Activated CD4-positive, alpha-beta T cell treated with anti-CD3 and anti-CD28 coated beads, Interleukin-2, amount 50 U/mL, for 16 hours (primary cell): ENCODE data around the gene RGS21.
"Not testable (repeated sequence)": the region's sequence is repeated elsewhere in the genome, so short reads cannot be mapped to it uniquely, and the experiment has no call there.

Experiments
- DNase-seq: peaks from one replicate; pipeline ENCODE4 v3.0.0-alpha.2; 2020

RGS21 gene, protein sequence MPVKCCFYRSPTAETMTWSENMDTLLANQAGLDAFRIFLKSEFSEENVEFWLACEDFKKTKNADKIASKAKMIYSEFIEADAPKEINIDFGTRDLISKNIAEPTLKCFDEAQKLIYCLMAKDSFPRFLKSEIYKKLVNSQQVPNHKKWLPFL

DNA sequence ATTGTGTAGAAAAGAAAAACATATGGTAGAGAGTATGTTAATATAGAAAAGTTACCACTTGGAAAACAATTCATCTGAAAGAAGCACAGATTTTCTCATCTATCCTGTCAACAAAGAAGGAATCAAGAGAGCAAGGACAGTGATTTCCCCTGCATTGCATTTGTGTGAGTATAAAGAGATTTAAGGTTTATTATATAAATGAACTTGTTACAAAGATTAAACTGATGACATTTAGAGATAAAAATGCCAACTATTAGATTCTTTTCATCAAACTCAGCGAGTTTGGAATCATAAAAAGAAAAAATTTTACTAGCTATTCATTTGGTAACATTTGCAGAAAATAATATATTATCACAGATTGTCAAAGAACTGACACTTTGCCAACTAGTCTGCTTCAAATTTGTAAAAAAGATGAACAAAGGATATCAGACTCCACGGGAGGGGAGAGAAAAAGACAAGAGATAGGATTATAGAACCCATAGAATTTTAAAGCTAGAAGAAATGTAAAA is at the start of gene RGS21:
RGS21 (plus strand) TSS at position 51 of the 509 bp plus-strand sequence. CDS start 26,045 bp downstream, outside the sequence.
- no peak for DNase-seq

DNA sequence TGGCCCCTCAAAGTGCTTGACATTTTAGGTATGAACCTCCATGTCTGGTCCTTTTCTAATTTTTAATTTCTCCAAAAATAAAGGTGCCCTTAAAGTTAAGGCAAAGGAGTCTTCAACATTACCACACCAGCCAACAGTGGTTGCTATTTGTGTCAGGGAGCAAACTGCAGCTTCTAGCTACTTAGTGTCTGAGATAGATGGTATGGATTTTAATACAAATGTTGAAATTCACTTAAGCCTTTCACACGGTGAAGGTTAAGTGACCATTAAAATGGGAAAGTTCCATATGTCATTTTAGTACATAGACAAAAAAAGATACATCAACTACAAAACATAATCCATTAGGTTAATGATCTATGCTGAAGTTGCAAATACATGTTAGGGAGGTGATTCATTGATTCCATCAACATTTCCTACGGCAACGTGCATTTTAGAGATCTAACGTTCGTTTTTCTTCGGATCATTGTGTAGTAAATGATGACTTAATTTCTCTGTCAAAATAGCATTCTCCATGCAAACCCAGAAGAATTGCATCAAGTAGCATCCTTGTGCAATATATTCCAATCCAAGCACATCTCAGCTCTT is 48.2 kb upstream of the RGS21 start:
- DNase-seq, result no peak

DNA sequence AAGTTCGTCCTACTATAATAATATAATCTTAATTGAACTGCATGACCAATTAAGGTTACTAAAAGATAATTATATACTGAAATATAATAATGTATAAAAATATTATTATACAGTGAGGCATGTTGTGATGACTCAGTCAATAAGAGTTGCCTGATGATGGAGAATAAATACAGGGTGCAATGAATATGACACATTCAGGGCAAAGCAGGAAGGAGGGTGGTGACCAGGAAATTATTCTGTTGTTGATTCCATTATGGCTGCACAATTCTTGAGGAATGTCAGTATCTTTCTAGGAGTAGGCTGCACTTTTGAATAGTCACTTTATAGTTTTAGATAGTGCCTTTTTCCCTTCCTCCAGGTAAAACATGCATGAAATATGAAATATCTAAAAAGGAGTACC is 46.4 kb upstream of the RGS21 start:
- DNase-seq, result no peak

DNA sequence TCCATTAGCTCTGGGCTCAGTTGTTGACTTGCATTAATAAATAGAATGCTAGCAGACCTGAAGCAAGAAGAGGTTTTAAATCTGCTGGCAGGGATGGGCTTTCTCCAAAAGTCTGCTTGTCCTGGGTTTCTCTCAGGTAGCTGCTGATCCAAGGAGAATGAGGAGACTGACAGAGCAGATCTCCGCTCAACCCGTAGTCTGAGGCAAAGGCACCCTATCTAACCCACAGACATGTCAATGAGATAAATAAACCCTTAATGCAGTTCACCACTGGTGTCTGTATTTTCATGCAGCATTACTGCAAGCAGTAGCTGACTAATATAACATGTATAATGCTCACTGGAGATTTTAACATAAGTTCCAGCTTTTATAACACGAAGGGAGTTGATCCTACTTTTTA is 44.1 kb upstream of the RGS21 start:
- no peak for DNase-seq

DNA sequence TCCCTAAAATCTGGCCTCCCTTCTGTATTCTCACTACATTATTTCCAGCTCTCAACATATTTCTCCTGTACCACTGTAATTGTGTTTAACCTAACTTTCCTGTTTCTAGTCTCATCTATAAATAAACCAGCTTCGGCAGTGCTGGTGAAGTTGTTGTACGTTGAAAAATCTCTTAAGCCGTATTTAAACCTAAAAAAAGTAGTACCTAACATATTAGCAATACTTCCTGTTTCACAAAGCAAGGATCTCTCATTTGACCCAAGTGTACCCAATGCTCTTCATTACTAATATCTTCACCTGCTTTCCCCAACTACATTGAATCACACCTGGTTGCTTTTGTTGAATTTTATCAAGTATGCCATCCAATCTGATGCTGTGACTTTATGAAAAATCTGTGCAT is 42.2 kb upstream of the RGS21 start:
- DNase-seq, result no peak

DNA sequence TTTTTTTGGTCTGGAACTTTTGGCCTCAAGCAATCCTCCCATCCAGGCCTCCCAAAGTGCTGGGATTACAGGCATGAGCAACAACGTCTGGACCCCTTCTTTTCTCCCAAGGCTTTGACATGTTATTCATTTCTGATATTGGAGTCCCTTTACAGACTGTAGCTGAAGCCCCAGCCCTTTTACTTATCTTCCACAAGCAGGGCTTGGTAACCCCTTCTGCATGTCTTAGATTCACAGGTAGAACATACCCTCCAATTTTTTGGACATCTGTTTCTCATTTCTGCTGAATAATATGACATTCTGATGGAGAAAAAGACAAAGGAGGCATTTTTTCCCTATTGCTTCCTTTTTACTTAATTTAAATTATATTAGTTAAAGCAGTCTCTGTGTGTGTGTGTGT is 39.2 kb upstream of the RGS21 start:
- no peak for DNase-seq

DNA sequence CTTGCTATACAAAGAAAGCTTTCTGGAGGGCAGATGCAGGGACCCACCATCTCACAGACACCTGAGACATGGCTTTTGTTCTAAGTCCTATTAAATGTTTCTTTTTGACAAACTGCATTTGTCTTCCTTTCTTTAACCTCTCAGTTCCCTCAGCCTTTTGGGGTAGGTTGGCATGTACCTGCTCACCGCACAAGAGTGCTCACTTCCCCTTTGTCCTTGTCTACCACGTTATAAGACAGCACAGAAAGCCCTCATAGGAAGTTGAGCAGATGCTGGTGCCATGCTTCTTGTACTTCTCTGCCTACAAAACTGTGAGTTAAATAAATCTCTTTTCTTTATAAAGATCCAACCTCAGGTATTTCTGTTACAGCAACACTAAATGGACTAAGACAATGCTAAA is 31.9 kb upstream of the RGS21 start:
- no peak for DNase-seq

DNA sequence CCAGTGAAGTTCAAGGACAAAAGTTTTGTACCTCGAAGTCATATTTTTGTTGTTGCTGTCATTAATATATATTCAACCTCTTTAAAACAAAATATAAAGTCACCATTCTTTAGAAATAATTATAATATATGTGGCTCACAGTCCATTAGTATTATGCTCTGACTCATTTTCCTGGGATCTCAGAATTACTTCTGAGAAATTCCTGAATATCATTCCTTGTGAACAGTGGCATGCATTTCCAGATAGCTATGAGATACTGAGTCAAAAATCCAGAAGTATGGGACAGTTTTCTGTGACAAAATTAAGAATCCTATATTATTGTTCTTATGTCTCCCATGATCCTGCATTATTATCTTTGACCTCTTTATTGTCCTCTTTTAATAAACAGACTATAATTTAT is 13.8 kb upstream of the RGS21 start:
- DNase-seq, result no peak

DNA sequence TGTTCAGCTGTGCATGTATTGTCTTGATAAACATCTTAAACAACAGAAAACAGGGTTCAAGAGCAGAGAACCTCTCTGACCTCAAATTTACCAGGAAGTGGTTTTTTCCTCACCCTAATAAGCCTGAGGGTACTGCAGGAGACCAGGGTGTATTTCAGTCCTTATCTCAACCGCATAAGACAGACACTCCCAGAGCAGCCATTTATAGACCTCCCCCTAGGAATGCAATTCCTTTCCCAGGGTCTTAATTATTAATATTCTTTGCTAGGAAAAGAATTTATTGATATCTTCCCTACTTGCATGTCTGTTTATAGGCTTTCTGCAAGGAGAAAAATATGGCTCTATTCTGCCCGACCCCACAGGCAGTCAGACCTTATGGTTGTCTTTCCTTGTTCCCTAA is 8.5 kb upstream of the RGS21 start:
- DNase-seq, result not testable (repeated sequence)

DNA sequence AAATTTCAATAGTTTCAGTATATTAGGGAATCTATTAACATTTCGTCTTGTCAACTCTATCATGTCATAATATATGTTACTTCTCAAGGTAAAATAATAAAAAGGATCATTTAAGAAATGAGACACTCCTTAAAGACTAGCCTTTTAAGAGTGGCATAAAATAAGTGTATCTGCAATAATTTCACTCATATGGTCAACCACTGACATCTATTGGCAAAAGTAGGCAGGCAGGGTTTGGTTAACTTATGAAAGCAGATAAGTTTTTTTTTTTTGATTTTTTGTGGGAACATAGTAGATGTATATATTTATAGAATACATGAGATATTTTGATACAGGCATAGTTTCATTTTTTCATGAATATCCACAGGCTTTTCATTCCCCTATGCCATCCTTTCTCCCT is 5.5 kb upstream of the RGS21 start:
- no peak for DNase-seq

DNA sequence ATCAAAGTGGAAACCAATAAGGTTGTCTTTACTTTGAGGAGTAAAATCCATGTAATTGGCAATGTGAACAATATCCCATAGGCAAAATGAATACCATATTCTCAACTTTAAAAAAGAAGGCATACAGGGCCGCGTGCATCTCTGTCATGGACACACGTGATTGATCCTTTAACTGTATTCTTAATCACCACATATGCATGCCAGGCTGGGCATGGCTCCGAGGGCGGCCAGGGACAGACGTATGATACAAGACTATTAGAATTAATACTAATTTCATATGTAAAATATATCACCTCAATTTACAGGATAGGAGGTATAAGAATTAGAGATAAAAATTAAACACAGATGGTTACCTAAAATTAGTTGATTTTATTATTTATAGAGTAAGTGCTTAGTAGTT is 11.2 kb downstream of the RGS21 start:
- no peak for DNase-seq

DNA sequence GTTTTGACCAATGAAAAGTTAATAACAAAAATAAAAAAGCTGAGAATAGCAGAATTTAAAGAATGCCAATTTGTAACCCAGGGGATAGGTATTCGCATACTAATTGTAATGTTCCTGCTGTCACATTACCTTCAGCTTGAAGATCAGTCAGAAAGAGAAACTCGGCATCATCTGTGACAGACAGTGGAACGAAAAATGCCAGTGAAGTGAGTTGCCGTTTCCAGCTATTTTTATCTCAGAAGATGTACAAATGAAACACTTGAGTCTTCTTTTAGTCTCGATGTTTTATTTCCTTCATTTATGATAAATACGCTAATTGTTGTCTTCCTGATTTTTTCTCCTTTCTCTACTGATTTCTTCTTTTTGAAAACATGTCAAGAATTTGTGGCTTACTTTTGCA is 26.1 kb downstream of the RGS21 start:
- no peak for DNase-seq

DNA sequence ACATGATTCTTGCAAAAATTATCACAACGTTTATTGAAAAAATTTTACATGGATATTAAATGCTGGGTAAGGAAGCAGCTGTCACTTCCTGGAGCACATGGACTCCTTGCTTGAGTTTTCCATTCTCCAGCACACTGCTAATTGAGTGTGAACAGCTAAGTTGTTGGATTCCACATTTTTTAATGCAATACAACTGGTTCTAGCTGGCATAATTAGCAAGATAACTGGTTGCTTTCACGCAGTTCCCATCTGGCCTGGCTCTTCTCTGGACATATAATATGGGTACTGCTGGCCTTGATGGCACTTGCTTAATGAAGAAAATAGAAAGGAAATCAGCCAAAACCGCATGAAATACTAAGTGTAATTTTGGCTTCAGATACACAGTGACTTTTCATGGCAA is 26.6 kb downstream of the RGS21 start:
- DNase-seq, result no peak

DNA sequence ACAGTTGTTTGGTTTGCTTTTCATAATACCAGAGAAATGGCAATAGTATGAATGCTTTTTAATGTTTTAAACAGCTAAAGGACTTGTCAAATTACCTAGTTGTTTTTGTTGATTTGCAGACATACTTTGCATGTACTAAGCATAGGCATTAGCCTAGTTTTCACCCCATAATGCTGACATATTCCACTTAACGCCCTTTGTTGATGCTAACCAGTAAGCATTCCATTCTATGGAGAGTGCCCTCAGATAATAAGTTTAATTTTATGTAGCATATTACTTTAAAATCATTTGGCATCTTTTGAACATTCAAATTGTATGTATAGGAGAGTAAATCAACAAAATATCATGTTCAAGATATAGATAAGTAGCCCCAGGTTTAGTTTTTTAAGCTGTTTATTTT is 32.5 kb downstream of the RGS21 start:
- DNase-seq, result no peak

DNA sequence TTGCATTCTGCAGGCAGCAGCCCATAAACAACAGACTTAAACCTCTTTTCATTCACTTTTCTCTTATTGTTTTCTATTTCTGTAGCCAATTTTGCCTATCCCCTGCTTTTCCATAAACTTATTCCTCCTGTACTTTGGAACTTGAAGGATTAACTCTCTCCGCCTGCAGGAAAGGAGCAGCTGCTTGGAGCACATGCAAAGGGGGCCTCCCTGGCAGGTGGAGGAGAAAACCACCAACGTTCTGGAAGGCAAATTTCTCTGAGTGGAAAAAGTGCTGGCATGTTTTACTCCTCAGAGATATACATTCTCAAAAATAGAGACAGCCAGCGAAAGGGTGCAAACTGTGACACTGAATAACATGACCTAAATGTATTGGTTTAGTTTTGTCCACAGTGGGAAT is 33.6 kb downstream of the RGS21 start:
- no peak for DNase-seq

DNA sequence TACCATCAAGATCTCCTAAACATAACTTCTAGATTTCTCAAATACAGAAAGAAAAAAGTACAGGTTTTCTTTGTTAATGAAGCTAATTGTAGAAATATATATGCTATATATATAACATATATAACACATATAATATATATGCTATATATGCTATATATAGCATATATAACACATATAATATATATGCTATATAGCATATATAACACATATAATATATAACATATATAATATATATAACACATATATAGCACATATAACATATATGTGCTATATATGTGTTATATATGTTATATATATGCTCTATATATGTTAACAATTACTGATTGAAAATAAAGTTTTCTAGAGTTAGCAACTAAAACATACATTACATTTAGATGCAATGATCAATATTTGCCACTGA is 34.8 kb downstream of the RGS21 start:
- no peak for DNase-seq

DNA sequence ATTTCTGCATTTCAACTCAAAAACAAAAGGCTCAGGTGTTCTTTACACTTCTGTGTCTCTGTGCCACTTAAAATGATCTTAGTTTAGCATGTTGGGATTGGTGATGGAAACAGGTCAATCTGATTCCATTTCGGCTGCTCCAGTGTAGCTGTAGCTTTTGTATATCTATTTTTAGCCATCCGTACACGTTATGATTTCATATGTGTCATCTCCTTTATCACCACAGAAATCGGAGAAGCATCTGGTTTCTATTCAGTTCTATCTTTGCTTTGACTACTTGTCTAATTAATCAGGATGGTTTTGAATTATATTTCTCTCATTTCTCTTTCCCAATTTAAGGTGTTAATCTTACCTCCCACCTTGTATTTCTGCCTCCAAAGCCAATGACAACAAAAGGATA is 41.1 kb downstream of the RGS21 start:
- no peak for DNase-seq

DNA sequence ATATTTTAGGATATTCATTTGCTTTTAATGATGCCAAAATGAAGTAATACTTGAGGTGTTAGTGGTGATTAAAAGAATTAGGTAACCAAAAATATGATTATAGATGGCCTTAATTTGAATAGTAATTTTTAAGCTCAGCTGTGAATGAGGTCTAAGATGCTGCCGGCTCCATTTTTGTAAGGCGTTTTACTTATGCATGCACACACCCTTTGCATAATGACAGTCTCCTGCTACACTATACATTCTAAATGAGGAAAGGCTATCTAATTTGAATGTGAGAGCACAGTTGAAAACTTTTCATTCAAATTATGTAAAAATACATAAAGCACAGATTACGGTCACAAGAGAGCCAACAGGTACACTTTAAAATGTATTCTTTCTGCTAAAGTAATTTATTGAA is 41.6 kb downstream of the RGS21 start:
- no peak for DNase-seq

DNA sequence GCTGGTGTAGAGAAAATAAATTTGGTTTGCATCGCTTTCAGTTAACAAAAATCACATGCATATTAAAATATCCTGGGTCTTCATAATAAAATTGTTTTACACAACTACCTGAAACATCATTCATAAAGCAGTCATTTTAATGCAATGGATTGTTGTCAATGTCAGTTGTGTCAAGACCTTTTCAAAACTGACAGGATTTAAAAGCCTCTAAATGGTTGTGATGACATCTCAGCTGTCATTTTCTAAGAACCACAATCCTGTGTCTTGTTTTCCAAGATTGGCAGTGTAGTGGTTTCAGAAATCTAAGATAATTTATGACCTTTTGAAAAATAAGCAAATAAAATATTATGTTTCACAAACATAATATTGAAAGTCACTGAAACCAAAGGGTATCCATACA is 42.0 kb downstream of the RGS21 start:
- no peak for DNase-seq

DNA sequence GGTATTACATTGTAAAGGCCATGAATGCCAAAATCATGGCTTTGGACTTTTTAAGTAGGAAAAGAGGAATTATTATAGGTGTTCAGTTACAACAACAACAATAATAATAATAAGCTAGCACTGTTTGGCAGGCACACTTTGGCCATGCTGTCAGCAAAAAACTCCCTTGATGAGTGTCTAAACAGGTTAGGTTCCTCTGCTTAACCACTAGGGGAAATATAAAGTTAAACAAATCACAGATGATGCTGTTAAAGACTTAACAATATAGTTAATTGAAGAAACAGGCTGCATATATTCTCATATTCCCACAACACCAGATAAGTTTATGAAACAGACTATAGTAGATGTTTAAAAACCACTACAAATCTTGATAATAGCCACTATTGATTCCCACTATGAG is 46.4 kb downstream of the RGS21 start:
- no peak for DNase-seq

DNA sequence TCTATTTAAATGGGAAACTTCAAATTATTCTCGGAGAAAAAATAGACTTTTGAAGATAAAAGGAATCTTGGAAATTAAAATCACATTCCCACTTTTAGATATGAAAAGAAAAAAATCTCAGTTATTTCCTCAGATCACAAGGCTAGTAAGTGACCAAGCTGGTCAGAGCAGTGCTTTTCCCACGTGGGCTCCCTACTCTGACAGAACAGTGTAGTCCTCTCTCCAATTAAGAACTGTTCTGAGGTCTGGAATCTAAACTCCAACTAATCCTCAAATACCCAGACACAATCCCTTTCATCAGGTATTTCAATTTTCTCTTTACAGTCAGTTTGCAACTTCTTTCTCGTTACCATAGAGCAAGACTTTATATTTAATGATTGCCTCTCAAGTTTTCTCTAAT is 50.6 kb downstream of the RGS21 start:
- no peak for DNase-seq

DNA sequence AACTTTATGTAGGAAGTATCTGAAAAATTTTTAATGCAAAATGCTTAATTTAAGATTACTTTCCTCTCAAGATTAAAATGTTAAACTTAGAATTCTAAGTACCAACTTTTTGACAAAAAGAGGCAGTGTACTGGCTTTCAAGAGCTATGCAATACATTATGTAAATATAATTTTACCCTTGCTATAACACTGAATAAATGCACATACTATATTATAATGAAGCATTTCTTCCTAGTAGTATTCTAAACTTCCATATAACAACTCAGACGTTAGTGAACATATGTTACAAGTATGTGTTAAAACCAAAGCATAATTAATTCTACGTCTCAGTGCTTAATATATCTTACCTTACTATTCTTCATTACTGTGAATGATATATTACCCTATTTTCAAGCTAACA is 58.5 kb downstream of the RGS21 start:
- DNase-seq, result no peak

DNA sequence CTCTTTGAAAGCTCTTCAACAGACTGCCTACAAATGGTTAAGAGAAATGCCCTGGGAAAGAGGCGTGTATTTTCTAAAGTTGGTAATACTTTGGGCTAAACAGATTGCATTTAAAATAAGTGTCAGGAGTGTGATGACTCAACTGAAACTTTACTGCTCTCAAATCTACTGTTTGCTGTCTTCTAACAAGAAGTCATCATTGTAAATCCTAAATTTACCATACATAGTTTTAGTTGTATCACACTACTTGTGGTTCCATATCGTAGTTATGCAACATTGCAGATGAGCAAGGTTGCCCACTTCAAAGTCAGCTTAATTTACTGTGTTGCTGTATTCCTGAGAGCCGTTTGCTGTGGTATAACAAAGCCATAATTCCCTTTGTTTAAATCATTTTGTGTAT is 59.6 kb downstream of the RGS21 start:
- DNase-seq, result peak; percentile 3

DNA sequence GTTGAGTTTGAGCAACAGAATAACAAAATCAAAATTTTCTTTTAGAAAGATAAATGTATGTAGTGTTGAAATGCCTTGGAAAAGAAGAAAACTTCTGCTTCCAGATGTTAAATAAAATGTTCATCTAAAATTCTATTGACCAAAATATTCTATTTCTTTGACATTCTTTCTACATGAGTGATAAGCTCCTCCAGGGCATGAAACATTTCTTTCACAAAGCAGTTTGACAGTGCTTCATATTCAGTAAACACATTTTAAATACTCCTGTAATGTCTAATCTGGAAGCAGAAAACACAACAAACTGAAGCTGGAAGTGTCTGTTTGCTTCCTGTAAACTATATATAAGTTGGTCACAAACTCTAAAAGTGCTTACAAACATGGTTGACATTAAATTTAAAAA is 61.5 kb downstream of the RGS21 start:
- no peak for DNase-seq

DNA sequence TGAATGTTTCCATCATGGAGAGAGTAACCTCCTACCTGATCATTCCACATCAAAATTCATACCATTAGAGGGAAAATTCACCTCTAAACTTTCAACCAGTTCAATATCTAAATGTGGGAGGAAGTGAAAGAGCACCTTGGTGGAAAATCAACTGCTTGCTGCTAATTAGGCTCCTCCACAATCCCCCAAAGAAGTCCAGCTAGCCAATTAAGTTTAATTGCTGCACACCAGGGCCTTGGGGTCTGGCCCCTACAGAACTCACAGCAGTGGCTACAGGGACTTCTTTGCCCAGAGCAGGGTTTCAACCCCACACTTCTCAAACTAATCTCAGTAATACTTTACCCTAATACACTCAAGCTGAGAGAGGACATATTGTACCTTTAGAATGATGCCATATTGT is 62.1 kb downstream of the RGS21 start:
- no peak for DNase-seq
